SK-N-SH (cell line): ENCODE data around the gene LRRC43.

Experiments used
- CTCF ChIP-seq: fragments of 200-600 bp; sonication (generic); IDR thresholded peaks from 2 replicates; pipeline ENCODE4 v1.6.1; 2017; ENCODE audit warnings: antibody characterized with exemption, mild to moderate bottlenecking, moderate library complexity
- EP300 ChIP-seq, 2 experiments: IDR thresholded peaks; 2 replicates each; pipeline versions ENCODE4 v1.4.0 to v1.6.1; 2012; ENCODE audit warnings: borderline replicate concordance in 1 of 2, low read depth in 1 of 2, low read length in 1 of 2
- EZH2phosphoT487 ChIP-seq: fragments of 200-600 bp; sonication (generic); IDR thresholded peaks from 2 replicates; pipeline ENCODE4 v1.6.1; 2017; ENCODE audit warnings: low read depth, mixed run types, mild to moderate bottlenecking, antibody characterized with exemption, moderate library complexity, borderline replicate concordance
- FOSL2 ChIP-seq: IDR thresholded peaks from 2 replicates; pipeline ENCODE4 v1.4.0; 2012; ENCODE audit warnings: low read depth, mild to moderate bottlenecking, moderate library complexity, borderline replicate concordance
- GATA2 ChIP-seq: sonication (generic); formaldehyde crosslinking; IDR thresholded peaks from 2 replicates; pipeline ENCODE4 v1.5.0; 2020; ENCODE audit warnings: mild to moderate bottlenecking, missing genetic modification reagents
- JUND ChIP-seq: IDR thresholded peaks from 2 replicates; pipeline ENCODE4 v1.4.0; 2012
- NFIC ChIP-seq: IDR thresholded peaks from 2 replicates; pipeline ENCODE4 v1.4.0; 2012; ENCODE audit warnings: borderline replicate concordance
- POLR2AphosphoS5 ChIP-seq: IDR thresholded peaks from 2 replicates; pipeline ENCODE4 v1.6.1; 2012; ENCODE audit warnings: low read depth, low read length
- REST ChIP-seq: IDR thresholded peaks from 2 replicates; pipeline ENCODE4 v1.6.1; 2012; ENCODE audit warnings: mild to moderate bottlenecking, low read depth, low read length, moderate library complexity
- SIN3A ChIP-seq: IDR thresholded peaks from 2 replicates; pipeline ENCODE4 v1.6.1; 2012; ENCODE audit warnings: low read depth, mild to moderate bottlenecking, low read length, moderate library complexity, borderline replicate concordance
- TAF1 ChIP-seq: IDR thresholded peaks from 2 replicates; pipeline ENCODE4 v1.6.1; 2012; ENCODE audit warnings: low read depth, mild to moderate bottlenecking, low read length, moderate library complexity, borderline replicate concordance
- TCF12 ChIP-seq: IDR thresholded peaks from 2 replicates; pipeline ENCODE4 v1.4.0; 2012
- YY1 ChIP-seq: IDR thresholded peaks from 2 replicates; pipeline ENCODE4 v1.4.0; 2012; ENCODE audit warnings: low read depth, mild to moderate bottlenecking

- TF ChIP-seq CTCF (no peak), EP300 (IDR thresholded peaks at IDR 0.05; ENCODE audit: borderline replicate concordance in 1 of 2, low read depth in 1 of 2, low read length in 1 of 2) (0 out of 4 replicates have a peak, but pooled peaks of 1 of the 2 experiments have one; percentile 24), REST (no peak), TAF1 (no peak), FOSL2 (no peak), YY1 (no peak), TCF12 (no peak), POLR2AphosphoS5 (no peak), NFIC (no peak), GATA2 (CRISPR knock-in tag) (no peak), SIN3A (no peak), JUND (no peak), EZH2phosphoT487 (no peak)
Observed at GRCh38 chr12:122182887-122183587, at the start of gene LRRC43.
